ENCODE data around the gene VPS8.

Gene VPS8

GRCh38 chr3:184811999-184812661, at the start of gene VPS8:
Gene VPS8, plus strand, starts transcription at chr3:184812166. Its CDS starts 12,467 bp downstream, at chr3:184824633.
- peak within 1 kb of the TSS; percentile 83 for H3K4me3 ChIP-seq (ENCODE audit: low read depth, low read length)
- DNase-seq (ENCODE audit: low read depth): peak; percentile 76
- TF ChIP-seq CTCF (IDR thresholded peaks at IDR 0.05; ENCODE audit: control insufficient read depth, extremely low read depth, insufficient read depth): peak; percentile 40

DNA sequence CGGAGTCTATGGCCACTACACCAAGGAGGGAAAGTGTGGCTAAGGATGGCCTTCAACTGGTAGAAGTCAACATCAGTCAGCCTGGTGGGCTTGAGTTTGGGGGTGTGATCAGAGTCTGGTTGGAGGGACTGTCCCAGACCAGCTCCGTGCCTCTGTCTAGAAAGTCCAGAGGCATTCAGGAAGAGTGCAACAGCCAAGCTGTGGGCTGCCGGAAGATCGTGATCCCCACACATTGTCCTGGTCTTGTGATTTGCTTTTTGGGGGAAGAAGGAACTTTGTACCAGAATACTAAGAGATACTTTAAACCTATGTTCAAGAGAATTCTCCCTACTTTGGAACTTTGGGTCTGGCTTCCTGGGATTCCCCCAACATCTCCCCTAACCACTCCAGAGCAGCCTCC, 47.8 kb upstream of the VPS8 start:
- no peak overlapping the region for H3K4me3 ChIP-seq (ENCODE audit: low read depth, low read length)
- TF ChIP-seq CTCF (IDR thresholded peaks at IDR 0.05; ENCODE audit: control insufficient read depth, extremely low read depth, insufficient read depth): no peak
- DNase-seq (ENCODE audit: low read depth): no peak

DNA sequence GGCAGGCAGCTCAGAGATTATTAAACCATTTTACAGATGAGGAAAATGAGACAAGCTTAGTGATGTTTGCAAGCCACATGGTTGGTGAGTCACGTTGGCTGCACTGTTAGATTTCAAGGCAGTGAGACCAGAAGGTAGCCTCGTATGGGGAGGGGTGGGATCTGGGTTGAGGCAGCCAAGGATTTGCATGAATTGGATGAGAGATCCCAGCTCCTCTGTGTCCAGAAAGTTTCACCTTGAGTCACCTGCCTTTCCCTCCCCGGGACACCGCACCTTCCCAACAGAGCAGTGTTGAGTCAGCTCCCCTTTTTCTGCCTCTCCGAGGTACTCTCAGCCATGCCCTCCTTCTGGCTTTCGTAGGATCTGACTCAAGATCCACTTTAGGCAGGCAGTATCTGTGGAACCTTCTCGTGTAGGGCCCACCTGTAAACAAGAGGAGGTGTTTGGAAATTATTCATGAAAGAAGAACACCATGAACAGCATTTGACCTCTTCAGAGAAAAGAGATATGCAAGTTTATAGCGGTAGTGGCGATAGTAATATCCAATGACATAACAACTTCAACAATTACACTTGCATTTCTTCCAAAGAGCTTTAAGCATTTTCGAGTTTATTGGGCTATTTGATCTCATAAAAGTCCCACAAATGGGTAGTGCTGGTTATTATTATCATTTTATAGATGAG, 46.8 kb upstream of the VPS8 start:
- no peak overlapping the region for H3K4me3 ChIP-seq (ENCODE audit: low read depth, low read length)
- no peak for DNase-seq (ENCODE audit: low read depth)
- TF ChIP-seq CTCF (IDR thresholded peaks at IDR 0.05; ENCODE audit: control insufficient read depth, extremely low read depth, insufficient read depth): no peak

GRCh38 chr3:184765730-184766074, 46.3 kb upstream of the VPS8 start:
- TF ChIP-seq CTCF (IDR thresholded peaks at IDR 0.05; ENCODE audit: control insufficient read depth, extremely low read depth, insufficient read depth): no peak
- no peak for DNase-seq (ENCODE audit: low read depth)
- H3K4me3 ChIP-seq (ENCODE audit: low read depth, low read length): no peak overlapping the region

DNA sequence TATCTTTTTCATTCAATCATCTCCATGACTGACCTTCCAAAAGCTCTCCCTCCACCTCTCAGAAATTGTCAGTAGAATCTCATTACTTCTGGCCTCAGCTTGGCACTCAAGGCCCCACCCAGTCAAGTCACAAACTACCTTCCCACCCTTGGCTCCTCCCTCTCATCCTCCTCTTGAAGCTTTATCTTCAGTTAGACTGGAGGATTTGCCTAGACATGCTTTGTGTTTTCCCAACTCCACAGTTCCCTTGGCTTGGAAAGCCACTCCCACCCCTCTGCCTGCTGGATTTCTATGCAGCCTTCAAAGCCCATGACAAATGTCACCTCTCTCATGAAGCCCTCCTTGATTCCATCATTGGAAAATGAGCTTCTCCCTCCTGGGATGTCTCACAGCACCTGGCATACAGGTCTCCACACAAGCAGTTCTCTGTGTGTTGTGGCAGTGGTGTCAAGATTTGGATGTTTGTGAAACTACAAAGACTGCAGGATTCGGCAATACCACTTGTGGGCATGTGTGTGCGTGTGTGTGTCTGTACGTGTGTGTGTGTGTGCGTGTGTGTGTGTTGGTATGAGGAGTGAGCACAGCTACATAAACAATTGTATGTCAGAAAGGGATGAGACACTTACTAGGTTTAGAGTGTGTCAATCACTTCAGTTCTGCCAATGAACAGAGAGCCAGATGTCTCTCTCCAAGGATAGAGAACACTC, 45.3 kb upstream of the VPS8 start:
- TF ChIP-seq CTCF (IDR thresholded peaks at IDR 0.05; ENCODE audit: control insufficient read depth, extremely low read depth, insufficient read depth): no peak
- DNase-seq (ENCODE audit: low read depth): no peak
- H3K4me3 ChIP-seq (ENCODE audit: low read depth, low read length): no peak overlapping the region

DNA sequence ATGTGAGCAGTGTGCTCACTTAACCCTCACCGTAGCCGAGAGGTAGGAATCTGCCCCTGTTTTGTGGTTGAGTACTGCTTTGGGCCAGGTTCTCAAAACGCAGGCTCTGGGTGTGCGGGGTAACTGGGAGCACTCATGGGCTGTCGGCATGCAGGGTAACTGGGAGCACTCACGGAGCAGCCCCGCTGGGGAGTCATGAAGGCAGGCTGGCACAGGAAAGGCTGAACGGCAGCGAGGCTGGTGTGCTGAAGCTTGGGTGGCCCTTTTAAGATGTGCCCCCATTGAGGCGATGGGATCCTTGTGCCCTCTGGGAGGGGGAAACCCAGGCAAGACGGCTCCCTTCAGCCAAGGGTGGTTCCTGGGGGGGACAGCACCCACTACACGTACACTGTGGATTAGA, 44.6 kb upstream of the VPS8 start:
- DNase-seq (ENCODE audit: low read depth): no peak

More for the DNA sequence above, 44.6 kb upstream of the VPS8 start:
- TF ChIP-seq CTCF (IDR thresholded peaks at IDR 0.05; ENCODE audit: control insufficient read depth, extremely low read depth, insufficient read depth): no peak
- no peak overlapping the region for H3K4me3 ChIP-seq (ENCODE audit: low read depth, low read length)
